Endodermal cell (in vitro differentiated cells): ENCODE results near the gene GRM8. TPM values are rescaled to one million over a fixed set of nuclear protein-coding genes. Genes with fewer than 3 reads are reported as not detected.
"Not testable (repeated sequence)": the region's sequence is repeated elsewhere in the genome, so short reads cannot be mapped to it uniquely, and the experiment has no call there.

Experiments used
- DNase-seq: peaks from one replicate; pipeline ENCODE4 v3.0.0-alpha.2; 2017
- H3K27ac ChIP-seq: 2 replicates; pipeline ENCODE4 v1.5.1; 2013; ENCODE audit warnings: mild to moderate bottlenecking, low read depth, low read length, moderate library complexity
- H3K27me3 ChIP-seq: 2 replicates; pipeline ENCODE4 v1.6.1; 2013; ENCODE audit warnings: mild to moderate bottlenecking, low read length, moderate library complexity; ENCODE audit not compliant: insufficient read depth, control insufficient read depth, poor library complexity, severe bottlenecking
- H3K36me3 ChIP-seq: 2 replicates; pipeline ENCODE4 v1.7.0; 2013; ENCODE audit warnings: mild to moderate bottlenecking, low read length, moderate library complexity; ENCODE audit not compliant: control insufficient read depth, insufficient read depth
- H3K4me1 ChIP-seq: one replicate; pipeline ENCODE4 v1.7.0; 2013; ENCODE audit warnings: low read length; ENCODE audit not compliant: control insufficient read depth, insufficient read depth
- H3K4me3 ChIP-seq: 2 replicates; pipeline ENCODE4 v1.5.1; 2013; ENCODE audit warnings: mild to moderate bottlenecking, low read length, moderate library complexity
- H3K9ac ChIP-seq: 2 replicates; pipeline ENCODE4 v1.6.1; 2013; ENCODE audit warnings: mild to moderate bottlenecking, low read length, moderate library complexity; ENCODE audit not compliant: poor library complexity, severe bottlenecking; ENCODE audit errors: extremely low read depth
- H3K9me3 ChIP-seq: 2 replicates; pipeline ENCODE4 v1.6.1; 2013; ENCODE audit warnings: mild to moderate bottlenecking, low read length, moderate library complexity; ENCODE audit not compliant: control insufficient read depth
- H3K27ac Mint-ChIP-seq: 2 replicates; pipeline ENCODE4 v1.8.0; 2020; ENCODE audit warnings: mixed read lengths
- H3K27me3 Mint-ChIP-seq: 2 replicates; pipeline ENCODE4 v1.8.0; 2021; ENCODE audit warnings: mild to moderate bottlenecking, mixed read lengths; ENCODE audit not compliant: insufficient read depth
- H3K36me3 Mint-ChIP-seq: 2 replicates; pipeline ENCODE4 v1.8.0; 2020; ENCODE audit warnings: low read depth, mixed read lengths
- H3K4me1 Mint-ChIP-seq: 2 replicates; pipeline ENCODE4 v1.8.0; 2020; ENCODE audit warnings: mixed read lengths
- H3K4me3 Mint-ChIP-seq: 2 replicates; pipeline ENCODE4 v1.8.0; 2020; ENCODE audit warnings: mild to moderate bottlenecking, moderate library complexity, mixed read lengths
- H3K9me3 Mint-ChIP-seq: 2 replicates; pipeline ENCODE4 v1.8.0; 2020; ENCODE audit warnings: mild to moderate bottlenecking, mixed read lengths
- CTCF ChIP-seq: fragments of 200-600 bp; sonication (generic); conservative IDR thresholded peaks from 2 replicates; pipeline ENCODE4 v1.5.0; 2021; ENCODE audit warnings: antibody characterized with exemption, mild to moderate bottlenecking
- WGBS, 2 experiments: methylation state at CpG; one replicate each; pipeline versions ENCODE4 v1.1.5 to v1.1.7; 2013; ENCODE audit warnings: missing lambda C conversion rate in 2 of 2, mixed read lengths in 1 of 2; ENCODE audit not compliant: insufficient coverage in 1 of 2, insufficient read length in 1 of 2; 5-methylcytosine and 5-hydroxymethylcytosine counted together
- total RNA-seq, 2 donors: library from RNA; stranded (reverse); fragmentation: NEBNext Ultra II Directional in 1 of 2; extraction: Animal tissue kit (Norgen Biotek cat#: 25700) in 1 of 2; gene quantifications; 2 replicates in 1 of 2; 3 replicates in 1 of 2; pipeline ENCODE4 v1.2.1, GENCODE V29; 2021

Gene GRM8
- total RNA-seq, 2 donors from 2014 or later, result 0.93 to 2.0 TPM

- H3K27ac Mint-ChIP-seq, result no peak overlapping the region
- Histone ChIP-seq H3K4me3 (no peak overlapping the region), H3K36me3 (no peaks in the 10 kb centered on the region), H3K27ac (no peak overlapping the region), H3K4me1 (peaks cover 5% of the 10 kb centered on the region), H3K9me3 (peaks cover 4% of the 10 kb centered on the region), H3K9ac (no peak overlapping the region), H3K27me3 (no peaks in the 10 kb centered on the region)
- WGBS, 2 experiments, result 92% methylated on average over 11 of the region's 11 CpGs; no CpG with 5 or more reads in 1 of the 2 experiments
- H3K9me3 Mint-ChIP-seq, result peaks cover 5% of the 10 kb centered on the region
- no peak overlapping the region for H3K4me3 Mint-ChIP-seq
- DNase-seq, result no peak
- no peak for TF ChIP-seq CTCF
- peaks cover 2% of the 10 kb centered on the region for H3K27me3 Mint-ChIP-seq
- H3K4me1 Mint-ChIP-seq, result peaks cover 13% of the 10 kb centered on the region
- no peaks in the 10 kb centered on the region for H3K36me3 Mint-ChIP-seq
Observed at GRCh38 chr7:126685018-126685573, 567.6 kb downstream of the GRM8 start.

- no peaks in the 10 kb centered on the region for H3K9me3 ChIP-seq
- peaks cover 13% of the 10 kb centered on the region for H3K4me1 Mint-ChIP-seq
- H3K27me3 ChIP-seq, result no peaks in the 10 kb centered on the region
- TF ChIP-seq CTCF, result no peak
- H3K27ac ChIP-seq, result no peak overlapping the region
- H3K4me1 ChIP-seq, result peaks cover 5% of the 10 kb centered on the region
- no peak overlapping the region for H3K9ac ChIP-seq
- no peak for DNase-seq
- no peak overlapping the region for H3K4me3 ChIP-seq
- H3K4me3 Mint-ChIP-seq, result no peak overlapping the region
- no peaks in the 10 kb centered on the region for H3K36me3 Mint-ChIP-seq
- H3K9me3 Mint-ChIP-seq, result no peaks in the 10 kb centered on the region
- H3K27ac Mint-ChIP-seq, result no peak overlapping the region
- H3K36me3 ChIP-seq, result no peaks in the 10 kb centered on the region
- H3K27me3 Mint-ChIP-seq, result peaks cover 2% of the 10 kb centered on the region
Observed at GRCh38 chr7:126682176-126682575, 570.6 kb downstream of the GRM8 start.

GRCh38 chr7:126668762-126669161 lies 584.0 kb downstream of the GRM8 start:
- 94% methylated on average over 1 of the region's 1 CpG; no CpG with 5 or more reads in 1 of the 2 experiments for WGBS, 2 experiments
- H3K9me3 ChIP-seq, H3K4me3 Mint-ChIP-seq, H3K4me1 ChIP-seq, H3K27ac Mint-ChIP-seq, DNase-seq, H3K4me3 ChIP-seq, H3K27me3 ChIP-seq, H3K36me3 ChIP-seq, H3K9ac ChIP-seq, H3K27ac ChIP-seq, H3K36me3 Mint-ChIP-seq, H3K27me3 Mint-ChIP-seq, H3K4me1 Mint-ChIP-seq, H3K9me3 Mint-ChIP-seq: not testable (repeated sequence)

GRCh38 chr7:126668367-126668752 lies 584.4 kb downstream of the GRM8 start:
- Histone ChIP-seq H3K4me3 (no peak overlapping the region), H3K9me3 (no peaks in the 10 kb centered on the region), H3K9ac (no peak overlapping the region), H3K36me3 (no peaks in the 10 kb centered on the region), H3K27ac (no peak overlapping the region), H3K27me3 (no peaks in the 10 kb centered on the region), H3K4me1 (no peaks in the 10 kb centered on the region)
- no peak for DNase-seq
- 95 to 100% methylated on average over 1 to 5 of the region's 5 CpGs for WGBS, 2 experiments
- Mint-ChIP-seq H3K9me3 (peaks cover 6% of the 10 kb centered on the region), H3K4me1 (peaks cover 6% of the 10 kb centered on the region), H3K36me3 (no peaks in the 10 kb centered on the region), H3K27ac (no peak overlapping the region), H3K4me3 (no peak overlapping the region), H3K27me3 (no peaks in the 10 kb centered on the region)
- no peak for TF ChIP-seq CTCF
